Spleen (tissue), 7 donors: ENCODE data around the gene JADE2.

ENCODE experiments used
- CTCF ChIP-seq, 11 experiments: fragments of 200-600 bp in 7 of 11; fragments of 450-650 bp in 4 of 11; sonication (generic) in 4 of 11; IDR thresholded peaks in 8 of 11; conservative IDR thresholded peaks in 3 of 11; 1 replicate in 7 of 11; 2 replicates in 4 of 11; pipeline versions ENCODE4 v1.4.0 to v1.8.0; 2016 to 2021; ENCODE audit warnings: antibody characterized with exemption in 11 of 11, inconsistent platforms in 4 of 11, mild to moderate bottlenecking in 1 of 11
- POLR2AphosphoS5 ChIP-seq, 3 donors: sonication (generic); formaldehyde crosslinking; IDR thresholded peaks; one replicate each; pipeline ENCODE4 v1.5.1; 2017; ENCODE audit warnings: antibody characterized with exemption in 3 of 3
- donor health status: DM: no; HTN: no; CAD: no; lungs with moderate emphysema.
- donor health status: DM: no; HTN: no; CAD: no.
- donor health status: DM: no; HTN: no; CAD: no.

GRCh38 chr5:134493461-134494055 is 31.9 kb upstream of the JADE2 start:
- TF ChIP-seq POLR2AphosphoS5 (IDR thresholded peaks at IDR 0.05) (no peak), CTCF (IDR thresholded peaks at IDR 0.05 in 8 of 11, conservative IDR thresholded peaks at IDR 0.05 in 3 of 11) (no peak)
